ENCODE results near the gene SIGLEC6.

Gene SIGLEC6

GRCh38 chr19:51547397-51548212 is 16.1 kb upstream of the SIGLEC6 start:
- no peaks in the 10 kb centered on the region for H3K9me3 ChIP-seq (ENCODE audit: control insufficient read depth in 1 of 2, low read length in 2 of 2)
- H3K4me1 ChIP-seq (ENCODE audit: control insufficient read depth in 1 of 2, insufficient read depth in 2 of 2, low read length in 2 of 2) = no peaks in the 10 kb centered on the region
- H3K27me3 ChIP-seq (ENCODE audit: low read depth, low read length) = no peaks in the 10 kb centered on the region
- no peaks in the 10 kb centered on the region for H3K36me3 ChIP-seq (ENCODE audit: control insufficient read depth in 1 of 2, insufficient read depth in 2 of 2, low read length in 2 of 2)
- H3K27ac ChIP-seq (ENCODE audit: low read length) = no peak overlapping the region
- no peak overlapping the region for H3K4me3 ChIP-seq (ENCODE audit: low read depth in 1 of 2, low read length in 2 of 2)

DNA sequence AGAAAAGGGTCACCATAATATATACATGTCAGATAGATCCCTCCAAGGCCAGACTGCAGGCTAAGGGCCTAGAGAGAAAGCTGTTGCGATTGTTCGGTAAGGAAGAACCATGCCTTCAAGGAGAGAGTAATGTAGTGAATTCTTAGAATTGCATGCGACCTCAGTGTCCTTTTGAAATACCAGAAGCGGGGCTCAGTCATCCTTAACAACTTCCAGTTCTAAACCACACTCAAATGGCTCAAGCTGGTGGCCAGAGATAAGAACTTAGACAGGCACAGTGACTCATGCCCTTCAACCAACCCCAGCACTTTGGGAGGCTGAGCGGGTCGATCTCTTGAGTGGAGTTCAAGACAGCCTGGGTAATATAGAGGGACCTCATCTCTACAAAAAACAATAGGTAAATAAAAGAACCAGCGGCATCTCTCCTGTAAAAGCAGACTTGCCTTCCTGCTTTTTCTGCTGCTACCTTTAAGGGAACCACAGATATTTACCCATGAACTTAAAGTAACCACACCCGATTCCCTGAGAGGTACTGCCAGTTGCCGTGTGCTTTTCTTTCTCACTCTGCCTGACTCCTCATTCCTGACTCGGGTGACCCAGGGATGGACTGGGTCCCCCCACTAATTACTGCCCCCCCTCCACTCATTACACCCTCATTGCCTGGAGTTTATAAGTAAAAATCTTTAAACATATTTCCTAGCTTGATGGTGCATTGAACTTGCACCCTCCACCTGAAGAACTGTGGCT is 15.4 kb upstream of the SIGLEC6 start:
- Histone ChIP-seq H3K27me3 (ENCODE audit: low read depth, low read length) (no peaks in the 10 kb centered on the region), H3K27ac (ENCODE audit: low read length) (no peak overlapping the region)

GRCh38 chr19:51546107-51546649 is 14.7 kb upstream of the SIGLEC6 start:
- Histone ChIP-seq H3K4me3 (ENCODE audit: low read depth in 1 of 2, low read length in 2 of 2) (no peak overlapping the region), H3K27me3 (ENCODE audit: low read depth, low read length) (no peaks in the 10 kb centered on the region), H3K9me3 (ENCODE audit: control insufficient read depth in 1 of 2, low read length in 2 of 2) (no peaks in the 10 kb centered on the region), H3K4me1 (ENCODE audit: control insufficient read depth in 1 of 2, insufficient read depth in 2 of 2, low read length in 2 of 2) (no peaks in the 10 kb centered on the region), H3K27ac (ENCODE audit: low read length) (no peak overlapping the region), H3K36me3 (ENCODE audit: control insufficient read depth in 1 of 2, insufficient read depth in 2 of 2, low read length in 2 of 2) (no peaks in the 10 kb centered on the region)

More for the DNA sequence above, 15.4 kb upstream of the SIGLEC6 start:
- H3K4me3 ChIP-seq (ENCODE audit: low read depth in 1 of 2, low read length in 2 of 2) = no peak overlapping the region
- H3K36me3 ChIP-seq (ENCODE audit: control insufficient read depth in 1 of 2, insufficient read depth in 2 of 2, low read length in 2 of 2) = no peaks in the 10 kb centered on the region
- H3K4me1 ChIP-seq (ENCODE audit: control insufficient read depth in 1 of 2, insufficient read depth in 2 of 2, low read length in 2 of 2) = no peaks in the 10 kb centered on the region
- H3K9me3 ChIP-seq (ENCODE audit: control insufficient read depth in 1 of 2, low read length in 2 of 2) = no peaks in the 10 kb centered on the region

- Histone ChIP-seq H3K9me3 (ENCODE audit: control insufficient read depth in 1 of 2, low read length in 2 of 2) (no peaks in the 10 kb centered on the region), H3K4me1 (ENCODE audit: control insufficient read depth in 1 of 2, insufficient read depth in 2 of 2, low read length in 2 of 2) (no peaks in the 10 kb centered on the region), H3K27ac (ENCODE audit: low read length) (no peak overlapping the region), H3K27me3 (ENCODE audit: low read depth, low read length) (no peaks in the 10 kb centered on the region), H3K36me3 (ENCODE audit: control insufficient read depth in 1 of 2, insufficient read depth in 2 of 2, low read length in 2 of 2) (no peaks in the 10 kb centered on the region), H3K4me3 (ENCODE audit: low read depth in 1 of 2, low read length in 2 of 2) (no peak overlapping the region)
Measured at GRCh38 chr19:51544038-51544437, 12.6 kb upstream of the SIGLEC6 start.

DNA sequence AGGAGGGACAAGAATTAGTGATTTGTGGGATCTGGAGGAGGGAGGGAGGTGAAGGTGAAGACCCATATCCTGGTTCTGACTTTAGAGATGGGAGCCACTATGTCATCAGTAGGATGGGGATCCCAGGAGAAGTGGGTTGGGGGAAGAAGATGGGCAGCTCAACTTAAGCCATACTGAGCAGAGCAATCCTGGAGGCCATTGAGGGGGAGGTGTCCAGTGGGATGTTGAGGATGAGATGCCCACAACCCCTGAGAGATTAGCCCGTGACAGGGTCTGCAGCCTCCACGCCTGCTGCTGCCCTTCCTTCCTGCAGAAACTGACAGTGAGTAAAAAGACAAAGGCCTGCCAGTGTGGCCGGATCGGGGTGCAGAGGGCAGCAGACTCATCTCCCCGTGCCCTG is 11.2 kb upstream of the SIGLEC6 start:
- H3K9me3 ChIP-seq (ENCODE audit: control insufficient read depth in 1 of 2, low read length in 2 of 2) = no peaks in the 10 kb centered on the region
- H3K27me3 ChIP-seq (ENCODE audit: low read depth, low read length) = no peaks in the 10 kb centered on the region
- no peaks in the 10 kb centered on the region for H3K36me3 ChIP-seq (ENCODE audit: control insufficient read depth in 1 of 2, insufficient read depth in 2 of 2, low read length in 2 of 2)
- no peaks in the 10 kb centered on the region for H3K4me1 ChIP-seq (ENCODE audit: control insufficient read depth in 1 of 2, insufficient read depth in 2 of 2, low read length in 2 of 2)
- H3K4me3 ChIP-seq (ENCODE audit: low read depth in 1 of 2, low read length in 2 of 2) = no peak overlapping the region
- no peak overlapping the region for H3K27ac ChIP-seq (ENCODE audit: low read length)

- Histone ChIP-seq H3K9me3 (ENCODE audit: control insufficient read depth in 1 of 2, low read length in 2 of 2) (no peaks in the 10 kb centered on the region), H3K4me1 (ENCODE audit: control insufficient read depth in 1 of 2, insufficient read depth in 2 of 2, low read length in 2 of 2) (no peaks in the 10 kb centered on the region), H3K4me3 (ENCODE audit: low read depth in 1 of 2, low read length in 2 of 2) (no peak overlapping the region), H3K27ac (ENCODE audit: low read length) (no peak overlapping the region), H3K36me3 (ENCODE audit: control insufficient read depth in 1 of 2, insufficient read depth in 2 of 2, low read length in 2 of 2) (no peaks in the 10 kb centered on the region), H3K27me3 (ENCODE audit: low read depth, low read length) (no peaks in the 10 kb centered on the region)
Measured at GRCh38 chr19:51541458-51542357, 10.2 kb upstream of the SIGLEC6 start.

DNA sequence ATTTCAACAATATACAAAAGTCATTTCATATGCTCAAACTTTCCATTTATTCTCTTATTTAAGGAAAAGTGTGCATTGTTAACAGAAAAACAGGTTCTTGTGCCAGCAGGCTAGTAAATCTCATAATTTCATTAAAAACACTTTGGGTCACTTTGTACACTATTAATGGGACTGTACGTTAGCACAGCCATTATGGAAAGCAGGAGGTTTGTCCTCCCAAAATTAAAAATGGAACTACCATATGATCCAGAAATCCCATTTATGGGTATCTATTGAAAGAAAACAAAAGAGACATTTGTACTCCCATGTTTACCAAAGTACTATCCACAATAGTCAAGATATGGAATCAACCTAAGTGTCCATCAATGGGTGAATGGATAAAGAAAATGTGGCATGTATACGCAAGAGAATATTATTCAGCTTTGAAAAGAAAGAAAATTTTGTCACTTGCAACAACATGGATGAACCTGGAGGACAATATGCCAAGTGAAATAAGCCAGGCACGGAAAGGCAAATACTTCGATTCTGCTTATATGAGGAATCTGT is 8.4 kb upstream of the SIGLEC6 start:
- H3K27ac ChIP-seq (ENCODE audit: low read length) = no peak overlapping the region
- H3K9me3 ChIP-seq (ENCODE audit: control insufficient read depth in 1 of 2, low read length in 2 of 2) = no peaks in the 10 kb centered on the region
- H3K4me3 ChIP-seq (ENCODE audit: low read depth in 1 of 2, low read length in 2 of 2) = no peak overlapping the region
- H3K36me3 ChIP-seq (ENCODE audit: control insufficient read depth in 1 of 2, insufficient read depth in 2 of 2, low read length in 2 of 2) = no peaks in the 10 kb centered on the region
- no peaks in the 10 kb centered on the region for H3K27me3 ChIP-seq (ENCODE audit: low read depth, low read length)
- H3K4me1 ChIP-seq (ENCODE audit: control insufficient read depth in 1 of 2, insufficient read depth in 2 of 2, low read length in 2 of 2) = no peaks in the 10 kb centered on the region

GRCh38 chr19:51535535-51535934 is 4.1 kb upstream of the SIGLEC6 start:
- H3K27me3 ChIP-seq (ENCODE audit: low read depth, low read length) = peaks cover 5% of the 10 kb centered on the region
- no peak overlapping the region for H3K4me3 ChIP-seq (ENCODE audit: low read depth in 1 of 2, low read length in 2 of 2)
- no peak overlapping the region for H3K27ac ChIP-seq (ENCODE audit: low read length)
- no peaks in the 10 kb centered on the region for H3K36me3 ChIP-seq (ENCODE audit: control insufficient read depth in 1 of 2, insufficient read depth in 2 of 2, low read length in 2 of 2)
- no peaks in the 10 kb centered on the region for H3K4me1 ChIP-seq (ENCODE audit: control insufficient read depth in 1 of 2, insufficient read depth in 2 of 2, low read length in 2 of 2)
- no peaks in the 10 kb centered on the region for H3K9me3 ChIP-seq (ENCODE audit: control insufficient read depth in 1 of 2, low read length in 2 of 2)

DNA sequence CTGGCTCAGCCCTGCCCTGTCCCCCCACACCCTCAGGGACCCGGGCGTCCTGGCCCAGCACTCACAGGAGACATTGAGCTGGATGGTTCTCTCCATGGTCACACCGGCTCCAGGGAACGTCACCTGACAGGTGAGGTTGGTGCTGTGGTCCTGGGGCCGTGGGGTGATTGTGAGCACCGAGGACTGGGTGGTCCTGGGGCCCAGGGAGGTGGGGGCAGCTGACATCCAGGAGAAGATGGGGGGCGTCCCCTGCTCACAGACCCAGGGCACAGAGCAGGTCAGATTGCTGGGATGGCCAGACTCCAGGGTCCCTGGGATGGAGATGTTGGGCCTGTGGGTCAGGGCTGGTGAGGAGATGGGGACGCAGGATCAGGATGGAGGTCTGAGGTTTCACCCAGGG is 854 bp downstream of the SIGLEC6 start:
- no peak overlapping the region for H3K27ac ChIP-seq (ENCODE audit: low read length)
- peaks cover 8% of the 10 kb centered on the region for H3K27me3 ChIP-seq (ENCODE audit: low read depth, low read length)
- H3K9me3 ChIP-seq (ENCODE audit: control insufficient read depth in 1 of 2, low read length in 2 of 2) = no peaks in the 10 kb centered on the region
- no peaks in the 10 kb centered on the region for H3K36me3 ChIP-seq (ENCODE audit: control insufficient read depth in 1 of 2, insufficient read depth in 2 of 2, low read length in 2 of 2)
- no peak overlapping the region for H3K4me3 ChIP-seq (ENCODE audit: low read depth in 1 of 2, low read length in 2 of 2)
- no peaks in the 10 kb centered on the region for H3K4me1 ChIP-seq (ENCODE audit: control insufficient read depth in 1 of 2, insufficient read depth in 2 of 2, low read length in 2 of 2)

- Histone ChIP-seq H3K27ac (ENCODE audit: low read length) (no peak overlapping the region), H3K4me1 (ENCODE audit: control insufficient read depth in 1 of 2, insufficient read depth in 2 of 2, low read length in 2 of 2) (no peaks in the 10 kb centered on the region), H3K27me3 (ENCODE audit: low read depth, low read length) (peaks cover 8% of the 10 kb centered on the region), H3K4me3 (ENCODE audit: low read depth in 1 of 2, low read length in 2 of 2) (no peak overlapping the region), H3K9me3 (ENCODE audit: control insufficient read depth in 1 of 2, low read length in 2 of 2) (no peaks in the 10 kb centered on the region), H3K36me3 (ENCODE audit: control insufficient read depth in 1 of 2, insufficient read depth in 2 of 2, low read length in 2 of 2) (no peaks in the 10 kb centered on the region)
Measured at GRCh38 chr19:51529301-51529700, 2.2 kb downstream of the SIGLEC6 start.
